GM13977 (cell line): ENCODE measurements around the gene INPP5K.
"Not testable (repeated sequence)": the region's sequence is repeated elsewhere in the genome, so short reads cannot be mapped to it uniquely, and the experiment has no call there.

ENCODE experiments used
- DNase-seq: peaks from one replicate; pipeline ENCODE4 v3.0.0; 2012; ENCODE audit warnings: low spot score
- CTCF ChIP-seq: IDR thresholded peaks from 2 replicates; pipeline ENCODE4 v1.5.1; 2012; ENCODE audit warnings: mild to moderate bottlenecking, control low read depth; ENCODE audit not compliant: insufficient read depth; ENCODE audit errors: extremely low read depth, missing control alignments
- in situ Hi-C: fragments of 300-500 bp; cut with MboI; formaldehyde crosslinking; loops from one replicate; pipeline ENCODE4 v1.12.0; 2022; ENCODE audit warnings: low sequenced_read_pairs, low pct_unique_long_range_greater_than_20kb, mixed read lengths, inconsistent platforms; ENCODE audit not compliant: unreplicated experiment

INPP5K gene

GRCh38 chr17:1515640-1516387 lies 598 bp downstream of the INPP5K start:
- TF ChIP-seq CTCF = peak; percentile 71
- peak; percentile 85 for DNase-seq
- in situ Hi-C loops = loop anchor here (10.0 kb wide), 1 partner anchor 171 kb away; no protein-coding TSS in a partner anchor

DNA sequence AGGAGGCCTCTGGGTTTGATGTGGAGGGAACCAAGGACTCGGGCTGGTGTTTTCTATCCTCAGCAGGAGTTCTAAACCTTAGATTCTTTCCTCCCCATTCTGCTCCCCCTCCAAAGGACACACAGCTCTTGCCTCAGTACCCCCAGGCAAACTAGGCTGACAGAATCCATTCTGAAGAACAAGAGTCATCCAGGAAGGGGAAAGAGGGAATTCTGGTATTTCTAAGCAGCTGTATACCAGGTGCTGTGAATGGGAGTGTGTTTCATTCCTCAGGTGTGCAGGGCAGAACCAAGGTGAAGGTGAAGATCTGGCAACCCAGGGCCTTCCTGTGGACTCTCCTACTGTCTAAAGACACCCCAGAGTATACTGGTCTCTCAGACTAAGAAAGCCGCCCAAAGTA lies 4.1 kb downstream of the INPP5K start:
- in situ Hi-C loops = loop anchor here (10.0 kb wide), 1 partner anchor 168 kb away; no protein-coding TSS in a partner anchor
- no peak for TF ChIP-seq CTCF
- no peak for DNase-seq

GRCh38 chr17:1511756-1512321 lies 4.6 kb downstream of the INPP5K start:
- in situ Hi-C loops = loop anchor here (10.0 kb wide), 1 partner anchor 167 kb away; no protein-coding TSS in a partner anchor
- TF ChIP-seq CTCF = no peak
- DNase-seq = no peak

GRCh38 chr17:1511290-1511689 lies 5.1 kb downstream of the INPP5K start:
- in situ Hi-C loops = loop anchor here (10.0 kb wide), 1 partner anchor 166 kb away; no protein-coding TSS in a partner anchor
- no peak for DNase-seq
- no peak for TF ChIP-seq CTCF

DNA sequence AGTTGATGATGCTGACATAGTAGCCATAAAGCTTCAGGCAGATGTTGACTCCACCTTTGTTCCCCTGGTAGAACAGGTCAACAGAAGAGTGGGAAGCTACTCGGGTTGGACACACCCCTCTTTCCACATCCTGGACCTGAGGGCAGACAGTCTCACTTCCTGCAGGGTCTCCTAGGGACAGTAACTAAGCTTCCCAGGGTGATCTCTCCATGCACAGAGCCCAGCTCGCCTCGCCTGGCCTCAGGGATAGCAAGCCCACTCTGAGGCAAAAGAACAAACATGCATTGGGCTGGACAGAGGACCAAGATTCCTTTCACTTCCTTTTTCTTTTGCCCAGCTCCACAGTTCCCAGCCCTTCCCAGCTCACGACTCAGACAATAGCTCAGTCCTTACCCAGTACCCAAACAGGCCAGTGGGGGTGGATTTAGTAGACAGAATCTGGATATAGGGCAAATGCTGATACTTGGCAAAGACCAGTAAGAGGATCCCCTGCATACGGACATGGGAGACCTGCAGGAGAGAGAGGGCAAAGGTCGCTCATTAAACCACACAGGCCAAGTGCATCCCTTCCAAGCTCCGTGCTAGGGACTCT lies 7.0 kb downstream of the INPP5K start:
- in situ Hi-C loops = no loop called here
- no peak for DNase-seq
- TF ChIP-seq CTCF = no peak

DNA sequence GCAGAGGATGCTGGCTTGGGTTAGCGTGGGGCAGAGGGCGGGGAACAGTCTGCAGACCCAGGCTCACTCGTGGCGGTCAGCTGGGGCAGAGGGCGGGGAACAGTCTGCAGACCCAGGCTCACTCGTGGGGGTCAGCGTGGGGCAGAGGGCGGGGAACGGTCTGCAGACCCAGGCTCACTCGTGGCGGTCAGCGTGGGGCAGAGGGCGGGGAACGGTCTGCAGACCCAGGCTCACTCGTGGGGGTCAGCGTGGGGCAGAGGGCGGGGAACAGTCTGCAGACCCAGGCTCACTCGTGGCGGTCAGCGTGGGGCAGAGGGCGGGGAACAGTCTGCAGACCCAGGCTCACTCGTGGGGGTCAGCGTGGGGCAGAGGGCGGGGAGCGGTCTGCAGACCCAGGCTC lies 7.7 kb downstream of the INPP5K start:
- in situ Hi-C loops, DNase-seq: not testable (repeated sequence)
